ENCODE measurements around the gene UBE2E1.

DNA sequence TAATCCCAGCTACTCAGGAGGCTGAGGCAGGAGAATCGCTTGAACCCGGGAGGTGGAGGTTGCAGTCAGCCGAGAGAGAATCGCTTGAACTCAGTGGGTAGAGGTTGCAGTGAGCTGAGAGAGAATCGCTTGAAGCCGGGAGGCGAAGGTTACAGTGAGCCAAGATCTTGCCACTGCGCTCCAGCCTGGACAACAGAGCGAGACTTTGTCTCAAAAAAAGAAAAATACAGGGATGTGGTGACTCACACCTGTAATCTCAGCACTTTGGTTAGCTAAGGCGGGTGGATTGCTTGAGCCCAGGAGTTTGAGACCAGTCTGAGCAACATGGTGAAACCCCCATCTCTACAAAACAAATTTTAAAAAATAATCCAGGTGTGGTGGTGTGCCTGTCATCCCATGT lies 26.8 kb downstream of the UBE2E1 start:
- no peak for TF ChIP-seq SP1 (IDR thresholded peaks at IDR 0.05)
- no peak for TF ChIP-seq NFRKB (IDR thresholded peaks at IDR 0.05)
- TF ChIP-seq ZNF384 (IDR thresholded peaks at IDR 0.05), result no peak
- no peak for TF ChIP-seq HDGF (IDR thresholded peaks at IDR 0.05; ENCODE audit: borderline replicate concordance)
- no peak for TF ChIP-seq FOXK2 (IDR thresholded peaks at IDR 0.05)
- TF ChIP-seq ELF4 (IDR thresholded peaks at IDR 0.05), result no peak
- no peak for TF ChIP-seq ARNT (IDR thresholded peaks at IDR 0.05)
- TF ChIP-seq SUZ12 (IDR thresholded peaks at IDR 0.05), result no peak
- TF ChIP-seq FOXA1 (IDR thresholded peaks at IDR 0.05), result no peak
- TF ChIP-seq LEF1 (IDR thresholded peaks at IDR 0.05; ENCODE audit: borderline replicate concordance), result no peak
- TF ChIP-seq FOXM1 (IDR thresholded peaks at IDR 0.05; ENCODE audit: borderline replicate concordance), result no peak
- TF ChIP-seq TARDBP (IDR thresholded peaks at IDR 0.05), result no peak
- TF ChIP-seq BHLHE40 (IDR thresholded peaks at IDR 0.05; ENCODE audit: borderline replicate concordance), result no peak
- TF ChIP-seq, protein P1, sequence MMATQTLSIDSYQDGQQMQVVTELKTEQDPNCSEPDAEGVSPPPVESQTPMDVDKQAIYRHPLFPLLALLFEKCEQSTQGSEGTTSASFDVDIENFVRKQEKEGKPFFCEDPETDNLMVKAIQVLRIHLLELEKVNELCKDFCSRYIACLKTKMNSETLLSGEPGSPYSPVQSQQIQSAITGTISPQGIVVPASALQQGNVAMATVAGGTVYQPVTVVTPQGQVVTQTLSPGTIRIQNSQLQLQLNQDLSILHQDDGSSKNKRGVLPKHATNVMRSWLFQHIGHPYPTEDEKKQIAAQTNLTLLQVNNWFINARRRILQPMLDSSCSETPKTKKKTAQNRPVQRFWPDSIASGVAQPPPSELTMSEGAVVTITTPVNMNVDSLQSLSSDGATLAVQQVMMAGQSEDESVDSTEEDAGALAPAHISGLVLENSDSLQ (IDR thresholded peaks at IDR 0.05), result no peak
